B cell (primary cell): ENCODE results near the gene INF2. TPM values are rescaled to one million over a fixed set of nuclear protein-coding genes. Genes with fewer than 3 reads are reported as not detected.

Experiments
- ATAC-seq: fragments of 200-7000 bp; cut with Tn5 transposase; one replicate; pipeline ENCODE4 v1.10.0; 2021; ENCODE audit warnings: low read depth, mild to moderate bottlenecking, moderate number of reproducible peaks, moderate library complexity
- CTCF ChIA-PET: fragments of 350-600 bp; sonication (Branson Sonifier 250); formaldehyde crosslinking; loops from one replicate; lab custom pipeline; 2021; ENCODE audit warnings: antibody characterized with exemption, inconsistent platforms; lab: Charles Lee
- POLR2A ChIA-PET: fragments of 350-600 bp; sonication (Branson Sonifier 250); formaldehyde crosslinking; loops from one replicate; lab custom pipeline; 2021; ENCODE audit warnings: antibody characterized with exemption; lab: Charles Lee
- DNase-seq: peaks from one replicate; pipeline ENCODE4 v3.0.0; 2013
- H2AFZ ChIP-seq: 2 replicates; pipeline ENCODE4 v1.6.1; 2012; ENCODE audit warnings: mild to moderate bottlenecking, low read depth, low read length; ENCODE audit not compliant: insufficient read depth, poor library complexity, severe bottlenecking
- H3K27ac ChIP-seq, 2 donors: 1 replicate in 1 of 2; 2 replicates in 1 of 2; pipeline ENCODE4 v1.5.1; 2012 to 2013; ENCODE audit warnings: low read length in 2 of 2, mild to moderate bottlenecking in 2 of 2, moderate library complexity in 1 of 2
- H3K27me3 ChIP-seq, 4 experiments: fragments of 200-600 bp in 1 of 4; sonication (generic) in 1 of 4; replicated peaks in 1 of 4; 1 replicate in 2 of 4; 2 replicates in 2 of 4; pipeline versions ENCODE4 v1.6.1 to v1.7.0; 2013 to 2016; ENCODE audit warnings: low read length in 3 of 4, mild to moderate bottlenecking in 2 of 4, mixed read lengths in 1 of 4, moderate library complexity in 1 of 4; ENCODE audit not compliant: insufficient read depth in 4 of 4, control insufficient read depth in 3 of 4; ENCODE audit errors: control extremely low read depth in 1 of 4
- H3K36me3 ChIP-seq, 2 experiments: replicated peaks in 1 of 2; 1 replicate in 1 of 2; 2 replicates in 1 of 2; pipeline versions ENCODE4 v1.6.1 to v1.7.1; 2013; ENCODE audit warnings: low read length in 1 of 2; ENCODE audit not compliant: insufficient read depth in 2 of 2, control insufficient read depth in 1 of 2; ENCODE audit errors: control extremely low read depth in 1 of 2, extremely low read depth in 1 of 2
- H3K4me1 ChIP-seq, 2 donors: fragments of 200-600 bp in 1 of 2; sonication (generic) in 1 of 2; 1 replicate in 1 of 2; 2 replicates in 1 of 2; pipeline versions ENCODE4 v1.5.1 to v1.6.1; 2013 to 2017; ENCODE audit warnings: low read length in 2 of 2; ENCODE audit not compliant: control insufficient read depth in 2 of 2, insufficient read depth in 2 of 2
- H3K4me2 ChIP-seq: replicated peaks from 2 replicates; pipeline ENCODE3; 2012; ENCODE audit warnings: mild to moderate bottlenecking, low read depth, low read length; ENCODE audit not compliant: poor library complexity, severe bottlenecking
- H3K4me3 ChIP-seq, 5 experiments: fragments of 200-600 bp in 1 of 5; sonication (generic) in 1 of 5; 1 replicate in 3 of 5; 2 replicates in 2 of 5; pipeline versions ENCODE4 v1.5.1 to v1.7.0; 2011 to 2016; ENCODE audit warnings: low read length in 4 of 5, mild to moderate bottlenecking in 4 of 5, low read depth in 2 of 5, control low read depth in 1 of 5, moderate library complexity in 1 of 5; ENCODE audit not compliant: insufficient read depth in 1 of 5; ENCODE audit errors: control extremely low read depth in 1 of 5, extremely low read depth in 1 of 5
- H3K79me2 ChIP-seq: fragments of 200-600 bp; sonication (generic); one replicate; pipeline ENCODE4 v1.6.0; 2016; ENCODE audit warnings: low read length; ENCODE audit not compliant: control insufficient read depth, insufficient read depth
- H3K9ac ChIP-seq: fragments of 200-600 bp; sonication (generic); 2 replicates; pipeline ENCODE4 v1.6.1; 2017; ENCODE audit warnings: mild to moderate bottlenecking, low read length, moderate library complexity
- H3K9me3 ChIP-seq, 3 donors: one replicate each; pipeline versions ENCODE4 v1.6.1 to v1.7.1; 2013; ENCODE audit warnings: low read length in 2 of 3; ENCODE audit not compliant: control insufficient read depth in 2 of 3, insufficient read depth in 1 of 3; ENCODE audit errors: control extremely low read depth in 1 of 3
- H4K20me1 ChIP-seq: 2 replicates; pipeline ENCODE4 v1.6.0; 2012; ENCODE audit warnings: mild to moderate bottlenecking, low read length; ENCODE audit not compliant: insufficient read depth, control insufficient read depth, poor library complexity, severe bottlenecking
- H3K27ac Mint-ChIP-seq: one replicate; pipeline ENCODE4 v1.8.0; 2021; ENCODE audit warnings: mixed read lengths
- H3K27me3 Mint-ChIP-seq: one replicate; pipeline ENCODE4 v1.8.0; 2021; ENCODE audit warnings: mixed read lengths
- H3K4me1 Mint-ChIP-seq: one replicate; pipeline ENCODE4 v1.8.0; 2021; ENCODE audit warnings: mixed read lengths
- H3K4me3 Mint-ChIP-seq: one replicate; pipeline ENCODE4 v1.8.0; 2021; ENCODE audit warnings: mixed read lengths
- H3K9me3 Mint-ChIP-seq: one replicate; pipeline ENCODE4 v1.8.0; 2022; ENCODE audit warnings: mixed read lengths; ENCODE audit not compliant: insufficient read depth
- CTCF ChIP-seq: fragments of 200-600 bp; IDR thresholded peaks from one replicate; pipeline ENCODE4 v1.8.0; 2022; ENCODE audit warnings: antibody characterized with exemption, mild to moderate bottlenecking
- EZH2 ChIP-seq: IDR thresholded peaks from 2 replicates; pipeline ENCODE4 v1.6.1; 2012; ENCODE audit warnings: borderline replicate concordance, low read depth, mild to moderate bottlenecking, moderate library complexity, low read length; ENCODE audit not compliant: insufficient read depth, poor library complexity, severe bottlenecking
- WGBS: methylation state at CpG from one replicate; pipeline ENCODE4 v1.1.5; 2013; ENCODE audit warnings: missing lambda C conversion rate; ENCODE audit not compliant: insufficient coverage; 5-methylcytosine and 5-hydroxymethylcytosine counted together
- intact Hi-C: fragments of 100-400 bp; cut with micrococcal nuclease; formaldehyde crosslinking; loops from one replicate; pipeline ENCODE4 v1.10.0; 2022
- polyA plus RNA-seq: library from polyadenylated mRNA; depleted of rRNA; stranded (reverse); fragments of >200 nt; gene quantifications from 2 replicates; pipeline ENCODE4 v1.2.3, GENCODE V29; 2012
- total RNA-seq, 2 donors: library from RNA; stranded (reverse); fragments of 120-200 nt in 1 of 2; gene quantifications; 1 replicate in 1 of 2; 2 replicates in 1 of 2; pipeline versions ENCODE4 v1.2.3 to v1.2.4, GENCODE V29; 2013 to 2022

INF2 gene
- total and polyA plus RNA-seq, 2 donors (not counting 1 experiment from before 2014, with no cell fraction given) = 90.2 to 100 TPM

GRCh38 chr14:104723651-104724406 lies 34.4 kb downstream of the INF2 start, which contains the start of gene ADSS1:
Gene ADSS1 (plus strand): TSS chr14:104724229. CDS start chr14:104724271, 42 bp downstream.
- no peaks in the 10 kb centered on the region for H3K9me3 Mint-ChIP-seq
- peak within 1 kb of the TSS; percentile 74 for H3K9ac ChIP-seq
- H3K36me3 ChIP-seq = peaks cover 0 to 3% of the 10 kb centered on the region in 2 experiments
- H3K4me3 ChIP-seq = peak within 1 kb of the TSS; percentile 53 to 79 (median 60)
- peaks cover 0 to 9% (median 3%) of the 10 kb centered on the region in 4 experiments for H3K27me3 ChIP-seq
- no peaks in the 10 kb centered on the region for H3K9me3 ChIP-seq
- H2AFZ ChIP-seq = peak within 1 kb of the TSS; percentile 84
- POLR2A ChIA-PET = interaction anchor here (0.8 kb wide), 1 partner anchor 29 kb away, joined by 6 read pairs; the partner anchor contains the start of gene SIVA1
- H3K4me2 ChIP-seq = peak within 1 kb of the TSS; percentile 97
- intact Hi-C loops = loop anchor here (1.0 kb wide), 1 partner anchor 28 kb away; no protein-coding TSS in a partner anchor
- peaks cover 8% of the 10 kb centered on the region for H3K27me3 Mint-ChIP-seq
- CTCF ChIA-PET = interaction anchor here (0.9 to 3.6 kb wide), 5 partner anchors 13 to 102 kb away, joined by 3 to 12 read pairs (median 4); partner anchors contain the start of gene SIVA1
- no peak within 1 kb of the TSS for H3K27ac Mint-ChIP-seq
- ATAC-seq = peak; percentile 84
- peaks cover 3% of the 10 kb centered on the region for H3K4me1 Mint-ChIP-seq
- no peak within 1 kb of the TSS for H3K27ac ChIP-seq
- H3K79me2 ChIP-seq = no peaks in the 10 kb centered on the region
- H3K4me1 ChIP-seq = peaks cover 6 to 10% of the 10 kb centered on the region in 2 donors
- TF ChIP-seq CTCF (peak; percentile 99), EZH2 (no peak)
- no peaks in the 10 kb centered on the region for H4K20me1 ChIP-seq
- under 1% methylated on average over 79 of the region's 82 CpGs for WGBS
- peak; percentile 85 for DNase-seq
- H3K4me3 Mint-ChIP-seq = peak within 1 kb of the TSS; percentile 76
